Measurements from ENCODE around the gene MAP3K5.
"Not testable (repeated sequence)": the region's sequence is repeated elsewhere in the genome, so short reads cannot be mapped to it uniquely, and the experiment has no call there.

The MAP3K5 gene

GRCh38 chr6:136791296-136792094 lies 782 bp downstream of the MAP3K5 start:
- no peak for DNase-seq (ENCODE audit: low read depth, low spot score)

- no peak for DNase-seq (ENCODE audit: low read depth, low spot score)
Observed at GRCh38 chr6:136790411-136791295, 1.6 kb downstream of the MAP3K5 start.

GRCh38 chr6:136789440-136789839 lies 2.8 kb downstream of the MAP3K5 start:
- not testable (repeated sequence) for DNase-seq (ENCODE audit: low read depth, low spot score)

GRCh38 chr6:136788069-136788902 lies 4.0 kb downstream of the MAP3K5 start:
- DNase-seq (ENCODE audit: low read depth, low spot score): no peak

GRCh38 chr6:136787726-136788068 lies 4.6 kb downstream of the MAP3K5 start:
- no peak for DNase-seq (ENCODE audit: low read depth, low spot score)

GRCh38 chr6:136786658-136787057 lies 5.6 kb downstream of the MAP3K5 start:
- DNase-seq (ENCODE audit: low read depth, low spot score): no peak

GRCh38 chr6:136784910-136785746 lies 7.1 kb downstream of the MAP3K5 start:
- DNase-seq (ENCODE audit: low read depth, low spot score): no peak

GRCh38 chr6:136784271-136784664 lies 8.0 kb downstream of the MAP3K5 start:
- DNase-seq (ENCODE audit: low read depth, low spot score): no peak

GRCh38 chr6:136783495-136784270 lies 8.6 kb downstream of the MAP3K5 start:
- DNase-seq (ENCODE audit: low read depth, low spot score): no peak

GRCh38 chr6:136783021-136783420 lies 9.3 kb downstream of the MAP3K5 start:
- DNase-seq (ENCODE audit: low read depth, low spot score): no peak

GRCh38 chr6:136782021-136782770 lies 10.1 kb downstream of the MAP3K5 start:
- DNase-seq (ENCODE audit: low read depth, low spot score): no peak

GRCh38 chr6:136780972-136781371 lies 11.3 kb downstream of the MAP3K5 start:
- no peak for DNase-seq (ENCODE audit: low read depth, low spot score)

GRCh38 chr6:136779682-136780081 lies 12.6 kb downstream of the MAP3K5 start:
- DNase-seq (ENCODE audit: low read depth, low spot score): no peak

- DNase-seq (ENCODE audit: low read depth, low spot score): no peak
Observed at GRCh38 chr6:136777651-136778050, 14.6 kb downstream of the MAP3K5 start.

GRCh38 chr6:136775548-136775947 lies 16.7 kb downstream of the MAP3K5 start:
- DNase-seq (ENCODE audit: low read depth, low spot score): no peak

GRCh38 chr6:136775081-136775480 lies 17.2 kb downstream of the MAP3K5 start:
- DNase-seq (ENCODE audit: low read depth, low spot score): no peak

- DNase-seq (ENCODE audit: low read depth, low spot score): no peak
Observed at GRCh38 chr6:136774228-136775041, 17.8 kb downstream of the MAP3K5 start.

GRCh38 chr6:136773473-136773796 lies 18.8 kb downstream of the MAP3K5 start:
- DNase-seq (ENCODE audit: low read depth, low spot score): no peak
